GM18499 (cell line): ENCODE results near the gene ATP2B2.

ENCODE experiments used
- ATAC-seq: cut with Tn5 transposase; IDR thresholded peaks from one replicate; pipeline ENCODE4 v1.9.1; 2021; ENCODE audit warnings: moderate number of reproducible peaks; ENCODE audit not compliant: insufficient read depth, unreplicated experiment

Gene ATP2B2

DNA sequence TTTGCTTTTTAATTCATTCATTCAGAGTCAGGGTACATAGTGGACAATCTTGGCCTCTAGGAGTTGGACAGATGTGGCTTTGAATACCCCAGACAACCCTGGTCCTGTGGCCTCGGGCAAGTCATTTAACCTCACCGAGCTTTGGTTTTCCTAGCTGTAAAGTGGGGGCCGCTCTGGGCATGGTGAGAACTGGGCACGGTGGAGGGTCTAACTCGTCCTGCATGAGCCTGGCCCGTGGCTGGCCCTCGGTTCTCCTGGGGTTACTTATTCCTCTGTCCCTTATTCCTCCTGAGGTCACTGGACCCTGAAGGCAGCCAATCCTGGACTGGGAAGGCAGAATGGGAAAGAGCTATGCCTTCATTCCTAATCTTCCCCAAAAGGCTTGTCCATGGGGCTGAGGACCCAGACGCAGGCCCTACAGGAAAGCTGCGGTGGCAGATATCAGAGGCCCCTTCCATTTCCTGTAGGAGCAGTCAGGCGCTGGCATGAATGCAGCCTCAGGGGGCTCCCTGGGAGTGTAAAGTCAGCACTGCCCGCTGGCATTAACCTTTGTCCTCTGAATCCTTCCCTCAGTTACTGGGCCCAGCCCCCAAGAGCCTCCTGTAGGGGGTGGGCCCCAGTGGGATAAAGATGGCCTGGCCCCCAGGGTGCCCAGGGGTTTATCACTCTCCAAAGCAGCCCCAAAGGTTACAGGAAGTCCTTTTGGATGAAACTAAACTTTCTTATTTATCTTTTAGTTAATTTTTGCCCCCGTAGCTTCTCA lies 166.6 kb downstream of the ATP2B2 start:
- no peak for ATAC-seq

- ATAC-seq = no peak
Observed at GRCh38 chr3:10338164-10338470, 167.3 kb downstream of the ATP2B2 start.

DNA sequence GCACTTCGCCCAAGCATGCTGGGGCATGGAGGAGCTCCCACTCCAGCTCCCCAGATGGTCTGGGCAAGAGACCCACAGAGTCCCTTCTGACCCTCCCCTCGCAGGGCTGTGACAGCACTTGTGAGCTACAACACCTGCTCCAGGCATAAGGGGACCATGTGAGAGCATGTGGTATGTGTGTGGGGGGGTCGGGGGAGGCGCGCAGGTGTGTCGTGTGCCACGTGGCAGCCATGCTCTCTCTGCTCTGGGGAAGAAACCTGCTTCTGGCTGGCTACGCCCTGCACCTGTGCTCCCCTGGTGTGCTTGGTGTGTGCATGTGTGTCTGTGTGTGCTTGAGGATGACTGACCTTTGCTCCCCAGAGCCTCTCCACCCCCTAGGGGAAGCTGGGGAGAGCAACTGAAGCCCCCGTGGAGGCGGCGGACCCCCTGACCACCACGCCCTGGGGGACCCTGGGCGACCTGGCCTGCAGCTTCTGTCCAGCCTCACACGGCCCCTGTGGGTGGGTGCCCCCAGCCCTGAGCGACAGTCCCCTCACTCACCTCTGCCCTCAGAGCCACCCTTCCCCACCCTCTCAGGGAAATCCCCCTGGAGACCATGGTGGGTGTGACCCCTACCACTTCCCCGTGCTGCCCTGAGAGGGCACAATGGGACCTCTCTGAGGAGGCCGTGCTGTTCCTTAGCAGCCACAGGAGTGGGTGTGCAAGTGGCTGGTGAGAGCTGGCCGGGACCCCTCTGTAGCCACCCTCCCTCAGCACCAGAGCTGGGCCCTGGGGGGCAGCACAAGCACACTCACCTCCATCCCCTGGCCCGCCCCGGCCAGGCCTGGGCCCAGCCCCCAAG lies 167.8 kb downstream of the ATP2B2 start:
- no peak for ATAC-seq

DNA sequence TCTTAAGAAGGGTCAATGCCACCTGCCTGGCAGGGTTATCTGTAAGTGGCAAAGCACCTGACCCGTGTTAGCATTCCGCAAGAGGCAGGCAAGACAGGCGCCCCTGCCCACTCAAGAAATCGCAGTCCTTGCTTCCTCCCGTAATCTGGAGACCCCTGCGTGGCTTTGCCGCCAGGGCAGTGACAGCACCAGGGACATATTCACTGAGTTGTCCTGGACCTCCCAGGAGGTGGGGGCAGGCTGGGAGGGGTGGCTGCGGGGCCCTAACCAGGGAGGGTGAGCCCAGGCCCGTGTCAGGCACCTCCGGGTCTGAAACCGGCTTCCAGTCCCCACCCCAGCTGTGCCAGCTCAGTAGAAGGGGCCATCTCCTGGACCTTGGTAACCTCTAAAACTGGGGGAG lies 168.6 kb downstream of the ATP2B2 start:
- no peak for ATAC-seq

DNA sequence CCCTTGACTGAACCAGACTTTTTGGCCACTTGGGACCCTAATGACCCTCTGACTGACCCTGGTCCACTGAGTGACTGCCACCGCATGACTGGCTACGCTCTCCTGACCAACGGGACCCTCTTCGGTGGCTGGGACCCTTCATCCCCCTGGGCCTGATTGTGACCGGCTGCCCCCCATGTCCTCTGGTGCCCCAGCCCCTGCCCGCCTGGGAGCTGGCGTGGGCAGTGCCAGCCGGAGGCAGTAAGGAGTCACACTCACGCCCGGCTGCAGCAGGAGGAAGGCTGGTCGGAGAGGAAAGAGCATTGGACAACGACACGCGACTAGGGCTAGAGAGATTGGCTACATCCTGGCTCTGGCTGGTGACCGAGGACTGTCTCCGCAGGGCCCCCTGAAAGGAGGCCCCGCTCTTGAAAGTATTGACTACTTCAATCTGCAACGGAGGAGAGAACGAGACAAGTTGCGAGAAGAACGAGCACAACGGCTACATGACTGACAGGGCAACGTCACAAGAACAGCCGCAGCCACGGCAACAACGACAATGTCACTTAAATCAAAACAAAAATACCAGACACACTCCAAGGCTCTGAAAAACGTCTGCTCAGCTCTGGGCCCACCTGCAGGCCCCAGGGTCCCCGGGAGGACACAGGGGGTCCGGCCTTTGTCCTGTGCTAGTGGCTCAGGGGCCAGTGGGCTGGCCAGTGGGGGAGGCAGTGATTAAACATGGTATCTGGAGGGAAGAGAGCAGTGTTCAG lies 169.3 kb downstream of the ATP2B2 start:
- no peak for ATAC-seq

GRCh38 chr3:10335190-10335738 lies 170.1 kb downstream of the ATP2B2 start:
- no peak for ATAC-seq

- ATAC-seq = no peak
Observed at GRCh38 chr3:10334459-10334858, 170.9 kb downstream of the ATP2B2 start.

DNA sequence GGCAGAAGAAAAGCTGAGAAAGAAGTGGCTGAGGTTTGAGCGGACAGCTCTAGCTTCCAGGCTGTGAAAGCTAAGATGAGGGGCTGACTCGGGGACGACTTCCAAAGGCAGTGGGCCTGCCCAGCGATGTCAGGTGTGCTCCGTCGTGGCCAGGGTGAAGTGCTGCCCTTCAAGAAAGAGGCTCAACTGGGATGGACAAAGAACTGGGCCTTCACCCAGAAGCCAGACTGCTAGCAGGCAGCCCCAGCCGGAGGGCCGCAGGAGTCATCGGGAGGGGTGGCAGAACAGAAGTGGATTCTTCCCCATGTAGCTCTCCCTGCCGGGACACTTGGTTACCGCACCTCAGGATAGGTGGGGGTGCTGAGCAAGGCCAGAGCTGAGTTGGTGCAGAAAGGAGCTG lies 171.3 kb downstream of the ATP2B2 start:
- no peak for ATAC-seq

DNA sequence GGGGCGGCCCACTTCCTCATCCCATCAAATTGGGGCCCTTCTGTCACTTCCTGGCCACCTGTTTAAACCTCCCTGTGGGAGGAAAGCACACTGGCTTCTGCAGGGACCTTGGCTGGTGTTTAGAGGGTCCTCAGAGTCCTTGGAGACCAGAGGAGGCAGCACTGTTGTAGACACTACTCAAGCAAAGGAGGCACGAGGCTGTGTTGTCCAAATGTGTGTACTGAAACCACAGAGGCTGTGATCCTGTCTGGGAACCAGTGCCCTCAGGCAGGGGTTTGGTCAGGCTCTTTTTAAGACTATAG lies 172.1 kb downstream of the ATP2B2 start:
- ATAC-seq = no peak

- no peak for ATAC-seq
Observed at GRCh38 chr3:10332481-10333348, 172.7 kb downstream of the ATP2B2 start.

- no peak for ATAC-seq
Observed at GRCh38 chr3:10331320-10331719, 174.1 kb downstream of the ATP2B2 start.

DNA sequence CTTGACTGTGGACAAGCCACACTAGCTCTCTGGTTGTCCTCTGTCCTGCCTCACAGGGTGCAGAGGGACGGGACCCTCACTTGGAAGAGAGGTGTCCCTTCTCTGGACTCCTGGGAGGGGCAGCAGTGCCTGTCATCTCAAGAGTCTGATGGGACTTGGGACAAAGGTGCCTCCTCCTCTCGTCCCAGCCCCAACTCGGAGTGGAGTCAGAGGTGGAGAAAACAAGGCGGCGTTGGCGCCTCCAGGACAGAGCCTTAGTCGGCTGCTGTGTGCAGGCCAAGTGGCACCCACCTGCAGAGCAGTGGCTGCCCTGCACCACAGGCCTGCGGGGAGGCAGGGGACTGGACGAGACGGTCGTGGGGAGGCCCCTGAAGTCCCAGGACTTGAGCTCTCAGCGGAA lies 175.1 kb downstream of the ATP2B2 start:
- no peak for ATAC-seq

- no peak for ATAC-seq
Observed at GRCh38 chr3:10329495-10330015, 175.8 kb downstream of the ATP2B2 start.

DNA sequence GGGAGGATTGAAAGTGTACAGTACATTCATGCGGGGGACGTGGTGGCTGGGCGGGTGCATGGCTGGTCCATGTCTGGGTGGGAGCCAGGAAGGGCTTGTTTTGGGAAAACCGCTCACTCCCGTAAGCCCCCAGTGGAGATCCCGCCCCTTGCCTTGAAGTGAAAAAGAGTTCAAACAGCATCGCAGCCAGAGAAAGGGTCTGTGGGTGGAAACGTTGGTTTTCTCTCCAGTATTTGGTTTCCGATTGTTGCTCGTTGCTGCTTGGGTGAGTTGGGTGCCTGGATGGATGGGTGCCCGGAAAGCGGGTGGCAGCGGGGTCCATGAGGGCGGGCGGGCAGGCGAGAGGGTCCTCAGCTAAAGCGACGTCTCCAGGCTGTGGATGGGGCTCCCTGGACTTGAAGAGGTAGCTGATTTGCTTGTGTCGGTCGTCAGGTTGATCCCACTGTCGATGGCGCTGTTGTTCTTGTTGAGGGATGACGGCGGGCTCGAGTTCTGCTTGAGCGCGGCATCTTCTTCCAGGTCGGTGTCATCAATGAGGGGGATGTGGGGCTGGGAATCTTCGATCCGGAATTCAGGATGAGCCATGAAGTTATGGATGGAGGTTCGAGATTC lies 176.8 kb downstream of the ATP2B2 start:
- no peak for ATAC-seq

- ATAC-seq = no peak
Observed at GRCh38 chr3:10327592-10327991, 177.8 kb downstream of the ATP2B2 start.

DNA sequence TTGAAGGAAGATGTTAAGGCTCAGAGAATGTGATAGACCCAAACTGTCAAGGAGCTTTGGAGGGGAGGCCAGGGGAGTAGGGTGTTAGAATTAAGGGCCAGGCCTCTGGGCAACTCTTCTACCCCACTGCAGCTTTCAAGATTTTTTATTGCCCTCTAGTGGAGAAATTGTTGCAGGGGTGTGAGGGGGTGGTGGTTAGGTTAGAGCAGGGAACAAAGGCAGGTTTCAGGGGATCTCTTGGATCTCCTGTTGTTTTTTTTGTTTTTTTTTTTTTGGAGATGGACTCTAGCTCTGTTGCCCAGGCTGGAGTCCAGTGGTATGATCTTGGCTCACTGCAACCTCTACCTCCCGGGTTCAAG lies 183.1 kb downstream of the ATP2B2 start:
- ATAC-seq = no peak

GRCh38 chr3:10321630-10322351 lies 183.6 kb downstream of the ATP2B2 start:
- no peak for ATAC-seq

DNA sequence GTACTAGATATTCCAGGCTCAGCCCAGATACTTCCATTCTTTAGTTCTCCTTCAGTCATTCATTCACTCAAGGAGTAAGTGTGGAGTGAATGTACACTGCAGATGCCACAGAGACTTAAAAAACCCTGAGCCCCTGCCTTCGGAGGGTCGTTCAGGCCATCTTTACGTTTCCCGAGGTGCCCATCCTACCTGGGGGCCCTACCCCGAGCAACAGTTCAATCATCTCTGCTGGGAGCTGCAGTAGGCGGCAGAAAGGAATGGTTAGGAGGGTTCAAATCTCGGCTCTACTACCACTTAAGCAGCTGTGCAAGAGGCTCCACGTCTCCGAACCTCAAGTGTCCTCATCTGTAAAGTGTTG lies 185.1 kb downstream of the ATP2B2 start:
- ATAC-seq = no peak

DNA sequence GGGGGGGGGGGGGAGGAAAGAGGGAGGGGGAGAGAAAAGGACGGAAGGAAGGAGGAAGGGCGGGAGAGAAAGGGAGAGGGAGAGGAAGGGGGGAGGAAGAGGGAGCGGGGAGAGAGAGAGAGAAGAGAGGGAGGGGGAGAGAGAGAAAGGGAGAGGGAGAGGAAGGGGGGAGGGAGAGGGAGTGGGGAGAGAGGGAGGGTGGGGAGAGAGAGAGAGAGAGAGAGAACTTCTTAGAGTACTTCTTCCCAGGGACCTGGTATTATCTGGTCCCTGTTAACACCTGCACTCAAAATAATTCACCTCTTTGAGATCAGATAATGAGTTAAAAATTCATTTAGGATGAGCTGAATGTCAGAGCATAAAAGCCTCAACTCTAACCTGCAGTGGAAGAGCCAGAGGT lies 185.6 kb downstream of the ATP2B2 start:
- ATAC-seq = no peak
